Erythroblast (primary cell): ENCODE measurements around the gene COL4A2.

ENCODE experiments used
- DNase-seq, 2 experiments: peaks; one replicate each; lab custom pipeline; 2025; lab: John Stamatoyannopoulos, UW
- GATA1 ChIP-seq: IDR thresholded peaks from 2 replicates; pipeline ENCODE4 v1.6.1; 2011; ENCODE audit warnings: low read depth, mild to moderate bottlenecking, control low read depth, low read length, moderate library complexity
- POLR2A ChIP-seq: IDR thresholded peaks from 2 replicates; pipeline ENCODE4 v1.6.1; 2011; ENCODE audit warnings: mild to moderate bottlenecking, low read length

The COL4A2 gene

GRCh38 chr13:110369400-110369799 is 62.3 kb downstream of the COL4A2 start:
- DNase-seq = no peak
- TF ChIP-seq POLR2A (no peak), GATA1 (no peak)

- DNase-seq = no peak
- TF ChIP-seq GATA1 (no peak), POLR2A (no peak)
Measured at GRCh38 chr13:110371550-110372465, 64.7 kb downstream of the COL4A2 start.

- TF ChIP-seq GATA1 (no peak), POLR2A (no peak)
- no peak for DNase-seq
Measured at GRCh38 chr13:110372676-110373075, 65.6 kb downstream of the COL4A2 start.

GRCh38 chr13:110373617-110374016 is 66.5 kb downstream of the COL4A2 start:
- DNase-seq = no peak
- no peak for TF ChIP-seq POLR2A
- TF ChIP-seq GATA1 = no peak

GRCh38 chr13:110374431-110375370 is 67.6 kb downstream of the COL4A2 start:
- no peak for DNase-seq
- TF ChIP-seq POLR2A = no peak
- TF ChIP-seq GATA1 = no peak

- no peak for DNase-seq
- TF ChIP-seq GATA1 (no peak), POLR2A (no peak)
Measured at GRCh38 chr13:110376120-110376519, 69.0 kb downstream of the COL4A2 start.

GRCh38 chr13:110377178-110377825 is 70.2 kb downstream of the COL4A2 start:
- DNase-seq = no peak
- TF ChIP-seq GATA1 (no peak), POLR2A (no peak)

GRCh38 chr13:110377826-110378201 is 70.7 kb downstream of the COL4A2 start:
- DNase-seq = no peak
- TF ChIP-seq POLR2A (no peak), GATA1 (no peak)

- no peak for DNase-seq
Measured at GRCh38 chr13:110379358-110379757, 72.3 kb downstream of the COL4A2 start.

GRCh38 chr13:110379905-110380341 is 72.8 kb downstream of the COL4A2 start:
- no peak for DNase-seq
- TF ChIP-seq GATA1 (no peak), POLR2A (no peak)

More at GRCh38 chr13:110379358-110379757, 72.3 kb downstream of the COL4A2 start:
- no peak for TF ChIP-seq POLR2A

- no peak for DNase-seq
- TF ChIP-seq POLR2A = no peak
- no peak for TF ChIP-seq GATA1
Measured at GRCh38 chr13:110380359-110381028, 73.4 kb downstream of the COL4A2 start.

- DNase-seq = no peak
- TF ChIP-seq POLR2A (no peak), GATA1 (no peak)
Measured at GRCh38 chr13:110381029-110381360, 73.9 kb downstream of the COL4A2 start.

- TF ChIP-seq GATA1 (no peak), POLR2A (no peak)
- no peak for DNase-seq
Measured at GRCh38 chr13:110382229-110382628, 75.1 kb downstream of the COL4A2 start.
